IMR-90 (cell line): ENCODE data around the gene BRCA2. TPM values are rescaled to one million over a fixed set of nuclear protein-coding genes. Genes with fewer than 3 reads are reported as not detected.

ENCODE experiments used
- ATAC-seq: fragments of 200-7000 bp; cut with Tn5 transposase; 2 replicates; pipeline ENCODE4 v1.9.1; 2020; ENCODE audit warnings: low read depth, mild to moderate bottlenecking, moderate library complexity
- BruUV-seq: library from RNA; stranded (reverse); fragments of 400-500 nt; replicated peaks from 2 replicates; lab custom pipeline; 2021; lab: Mats Ljungman, UMichigan
- CTCF ChIA-PET: fragments of 300-600 bp; formaldehyde crosslinking; extraction: SDS; loops from one replicate; lab custom pipeline; 2021; ENCODE audit warnings: antibody characterized with exemption; lab: Yijun Ruan, JAX
- POLR2A ChIA-PET: fragments of 300-600 bp; sonication (Branson Sonifier 250); formaldehyde crosslinking; loops from one replicate; lab custom pipeline; 2022; ENCODE audit warnings: antibody characterized with exemption; ENCODE audit not compliant: unreplicated experiment; lab: Charles Lee
- DNase-seq: peaks from one replicate; pipeline ENCODE4 v3.0.0; 2013
- H2AFZ ChIP-seq: replicated peaks from 2 replicates; pipeline ENCODE3; 2013; ENCODE audit warnings: low read length, mild to moderate bottlenecking; ENCODE audit not compliant: poor library complexity
- H2AK5ac ChIP-seq: 2 replicates; pipeline ENCODE4 v1.6.1; 2013; ENCODE audit warnings: low read depth, low read length, inconsistent platforms
- H2AK9ac ChIP-seq: replicated peaks from 2 replicates; pipeline ENCODE3; 2013; ENCODE audit warnings: mild to moderate bottlenecking, low read depth, low read length, moderate library complexity; ENCODE audit not compliant: poor library complexity
- H2BK120ac ChIP-seq: 2 replicates; pipeline ENCODE4 v1.6.1; 2013; ENCODE audit warnings: low read depth, low read length, inconsistent platforms
- H2BK15ac ChIP-seq: 3 replicates; pipeline ENCODE4 v1.6.1; 2013; ENCODE audit warnings: low read depth, low read length, inconsistent platforms
- H2BK20ac ChIP-seq: 2 replicates; pipeline ENCODE4 v1.6.1; 2013; ENCODE audit warnings: low read depth, mild to moderate bottlenecking, inconsistent platforms, low read length, moderate library complexity
- H2BK5ac ChIP-seq: 2 replicates; pipeline ENCODE4 v1.6.1; 2013; ENCODE audit warnings: mild to moderate bottlenecking, low read depth, low read length, inconsistent platforms; ENCODE audit not compliant: poor library complexity, severe bottlenecking
- H3K14ac ChIP-seq: replicated peaks from 2 replicates; pipeline ENCODE4 v1.6.1; 2013; ENCODE audit warnings: low read depth, low read length, inconsistent platforms
- H3K18ac ChIP-seq: 2 replicates; pipeline ENCODE4 v1.6.1; 2013; ENCODE audit warnings: low read depth, low read length, control low read depth
- H3K23ac ChIP-seq: 2 replicates; pipeline ENCODE4 v1.6.1; 2013; ENCODE audit warnings: low read depth, low read length, inconsistent platforms
- H3K27ac ChIP-seq: 2 replicates; pipeline ENCODE4 v1.5.1; 2013; ENCODE audit warnings: mild to moderate bottlenecking, control low read depth, low read length; ENCODE audit not compliant: insufficient read depth
- H3K27me3 ChIP-seq: 2 replicates; pipeline ENCODE4 v1.6.1; 2013; ENCODE audit warnings: low read length; ENCODE audit not compliant: control insufficient read depth, insufficient read depth
- H3K36me3 ChIP-seq: 2 replicates; pipeline ENCODE4 v1.6.1; 2013; ENCODE audit warnings: low read length, mixed read lengths; ENCODE audit not compliant: control insufficient read depth, insufficient read depth
- H3K4ac ChIP-seq: 2 replicates; pipeline ENCODE4 v1.6.1; 2013; ENCODE audit warnings: low read depth, low read length, inconsistent platforms
- H3K4me1 ChIP-seq: 2 replicates; pipeline ENCODE4 v1.6.1; 2013; ENCODE audit warnings: low read length, mixed read lengths; ENCODE audit not compliant: control insufficient read depth, insufficient read depth
- H3K4me2 ChIP-seq: 2 replicates; pipeline ENCODE4 v1.6.1; 2013; ENCODE audit warnings: low read depth, mild to moderate bottlenecking, control low read depth, low read length, moderate library complexity
- H3K4me3 ChIP-seq: 2 replicates; pipeline ENCODE4 v1.5.1; 2013; ENCODE audit warnings: low read depth, mild to moderate bottlenecking, control low read depth, low read length, moderate library complexity; ENCODE audit not compliant: insufficient read depth
- H3K56ac ChIP-seq: 2 replicates; pipeline ENCODE4 v1.6.1; 2013; ENCODE audit warnings: low read length, inconsistent platforms; ENCODE audit not compliant: insufficient read depth; ENCODE audit errors: extremely low read depth
- H3K79me1 ChIP-seq, 2 experiments: 2 replicates each; pipeline ENCODE4 v1.6.1; 2013; ENCODE audit warnings: low read length in 2 of 2, inconsistent platforms in 1 of 2, low read depth in 1 of 2
- H3K9ac ChIP-seq: 2 replicates; pipeline ENCODE4 v1.6.1; 2013; ENCODE audit warnings: low read depth, low read length, control low read depth
- H3K9me1 ChIP-seq: 2 replicates; pipeline ENCODE4 v1.6.1; 2013; ENCODE audit warnings: low read length, inconsistent platforms; ENCODE audit not compliant: insufficient read depth
- H3K9me3 ChIP-seq: 2 replicates; pipeline ENCODE4 v1.6.1; 2013; ENCODE audit warnings: low read length; ENCODE audit not compliant: control insufficient read depth, insufficient read depth
- H4K20me1 ChIP-seq: 2 replicates; pipeline ENCODE4 v1.6.1; 2013; ENCODE audit warnings: low read length, inconsistent platforms; ENCODE audit not compliant: insufficient read depth
- H4K5ac ChIP-seq: 2 replicates; pipeline ENCODE4 v1.6.1; 2013; ENCODE audit warnings: mild to moderate bottlenecking, low read depth, low read length, control low read depth
- H4K8ac ChIP-seq, 2 experiments: 2 replicates each; pipeline ENCODE4 v1.6.1; 2013; ENCODE audit warnings: low read depth in 2 of 2, low read length in 2 of 2, control low read depth in 1 of 2, inconsistent platforms in 1 of 2
- H4K91ac ChIP-seq: 2 replicates; pipeline ENCODE4 v1.6.1; 2013; ENCODE audit warnings: low read depth, low read length, inconsistent platforms; ENCODE audit not compliant: insufficient read depth
- CTCF ChIP-seq: conservative IDR thresholded peaks from 2 replicates; pipeline ENCODE4 v1.5.1; 2012; ENCODE audit warnings: mild to moderate bottlenecking, low read depth, low read length, improper control_type of control experiment
- NFE2L2 ChIP-seq: fragments of 150-350 bp; IDR thresholded peaks from 2 replicates; pipeline ENCODE4 v1.6.1; 2016; ENCODE audit warnings: low read depth, mild to moderate bottlenecking, low read length
- WGBS, 2 experiments: methylation state at CpG; one replicate each; pipeline versions ENCODE4 v1.1.5 to v1.1.7; 2013; ENCODE audit warnings: missing lambda C conversion rate in 2 of 2; ENCODE audit not compliant: insufficient read length in 1 of 2; ENCODE audit errors: extremely low coverage in 2 of 2; 5-methylcytosine and 5-hydroxymethylcytosine counted together
- dilution Hi-C: fragments of 300-500 bp; cut with HindIII; formaldehyde crosslinking; loops from one replicate; pipeline ENCODE4 v1.14.3; 2018; ENCODE audit warnings: low sequenced_read_pairs; ENCODE audit not compliant: unreplicated experiment
- in situ Hi-C: fragments of 300-500 bp; cut with MboI; formaldehyde crosslinking; loops from 3 replicates; pipeline ENCODE4 v1.14.3; 2019; ENCODE audit warnings: low sequenced_read_pairs, inconsistent platforms, mixed read lengths
- intact Hi-C: fragments of 100-400 bp; cut with micrococcal nuclease; formaldehyde crosslinking; loops from 2 replicates; pipeline ENCODE4 v1.10.0; 2022
- polyA plus RNA-seq, 3 experiments: library from polyadenylated mRNA; depleted of rRNA; stranded (reverse); fragments of >200 nt; gene quantifications; 2 replicates each; pipeline ENCODE4 v1.2.3, GENCODE V29; 2012; ENCODE audit warnings: low replicate concordance in 1 of 3
- total RNA-seq: library from RNA; depleted of rRNA; stranded (reverse); fragments of >200 nt; gene quantifications from 2 replicates; pipeline ENCODE4 v1.2.3, GENCODE V29; 2012

Gene BRCA2
- total and polyA plus RNA-seq, 2 of the 4 experiments (the other 2 are of a cell fraction), result 2.0 to 9.7 TPM

GRCh38 chr13:32317716-32318465 is 2.6 kb downstream of the BRCA2 start:
- Histone ChIP-seq H3K4ac (no peak overlapping the region), H4K5ac (no peak overlapping the region), H3K27me3 (no peaks in the 10 kb centered on the region), H2AK9ac (no peak overlapping the region), H3K56ac (no peak overlapping the region), H2BK5ac (no peak overlapping the region), H2AFZ (no peak overlapping the region), H3K79me1 (peaks cover 3 to 23% of the 10 kb centered on the region in 2 experiments; a peak in 3 of 4 replicates), H3K27ac (no peak overlapping the region), H3K18ac (no peak overlapping the region), H3K4me1 (peaks cover 3% of the 10 kb centered on the region), H3K4me2 (no peak overlapping the region), H2BK120ac (no peak overlapping the region), H2BK15ac (no peak overlapping the region), H3K14ac (no peak overlapping the region), H4K20me1 (no peaks in the 10 kb centered on the region), H3K36me3 (no peaks in the 10 kb centered on the region), H2AK5ac (no peak overlapping the region), H4K91ac (no peak overlapping the region), H2BK20ac (no peak overlapping the region), H3K4me3 (no peak overlapping the region), H3K9me1 (no peaks in the 10 kb centered on the region; the same call in 1 of the 2 replicates), H3K9ac (no peak overlapping the region), H3K9me3 (no peaks in the 10 kb centered on the region), H4K8ac (0 out of 4 replicates have a peak overlapping the region, but pooled peaks of 1 of the 2 experiments have one; percentile 40), H3K23ac (no peak overlapping the region)
- ATAC-seq, result no peak
- TF ChIP-seq NFE2L2 (no peak), CTCF (no peak)
- no TSS peak for BruUV-seq
- CTCF ChIA-PET, result interaction anchor here (1.4 kb wide), 1 partner anchor 316 kb away, joined by 4 read pairs; no protein-coding TSS in a partner anchor
- DNase-seq, result no peak
- in situ Hi-C loops, result no loop called here
- no CpG with 5 or more reads among the region's 2 CpGs for WGBS, 2 experiments
- dilution Hi-C loops, result no loop called here
- POLR2A ChIA-PET, result no interaction called here
- intact Hi-C loops, result loop anchor here (5.0 kb wide), 1 partner anchor 219 kb away; the partner anchor contains the start of gene N4BP2L2
